IPS-20b (cell line): ENCODE data around the gene AK2.
A peak's percentile ranks its signal among the peaks of the same experiment; 100 is the strongest.

Source experiments
- H3K27ac ChIP-seq: one replicate; pipeline ENCODE4 v1.5.1; 2013; ENCODE audit warnings: low read length
- H3K27me3 ChIP-seq: 2 replicates; pipeline ENCODE4 v1.6.1; 2013; ENCODE audit warnings: mild to moderate bottlenecking, low read length, inconsistent platforms; ENCODE audit not compliant: insufficient read depth
- H3K36me3 ChIP-seq: 2 replicates; pipeline ENCODE4 v1.6.1; 2013; ENCODE audit warnings: low read depth, mild to moderate bottlenecking, inconsistent platforms, low read length, moderate library complexity; ENCODE audit not compliant: insufficient read depth
- H3K4me1 ChIP-seq: 2 replicates; pipeline ENCODE4 v1.6.1; 2013; ENCODE audit warnings: mild to moderate bottlenecking, control low read depth, inconsistent platforms, low read length, moderate library complexity; ENCODE audit not compliant: insufficient read depth
- H3K4me3 ChIP-seq: 2 replicates; pipeline ENCODE4 v1.5.1; 2013; ENCODE audit warnings: mild to moderate bottlenecking, low read length, inconsistent platforms
- H3K9ac ChIP-seq: 2 replicates; pipeline ENCODE4 v1.6.1; 2013; ENCODE audit warnings: low read depth, mild to moderate bottlenecking, inconsistent platforms, low read length, moderate library complexity
- H3K9me3 ChIP-seq: 2 replicates; pipeline ENCODE4 v1.6.1; 2013; ENCODE audit warnings: mild to moderate bottlenecking, low read depth, low read length, inconsistent platforms; ENCODE audit not compliant: insufficient read depth

AK2 gene

DNA sequence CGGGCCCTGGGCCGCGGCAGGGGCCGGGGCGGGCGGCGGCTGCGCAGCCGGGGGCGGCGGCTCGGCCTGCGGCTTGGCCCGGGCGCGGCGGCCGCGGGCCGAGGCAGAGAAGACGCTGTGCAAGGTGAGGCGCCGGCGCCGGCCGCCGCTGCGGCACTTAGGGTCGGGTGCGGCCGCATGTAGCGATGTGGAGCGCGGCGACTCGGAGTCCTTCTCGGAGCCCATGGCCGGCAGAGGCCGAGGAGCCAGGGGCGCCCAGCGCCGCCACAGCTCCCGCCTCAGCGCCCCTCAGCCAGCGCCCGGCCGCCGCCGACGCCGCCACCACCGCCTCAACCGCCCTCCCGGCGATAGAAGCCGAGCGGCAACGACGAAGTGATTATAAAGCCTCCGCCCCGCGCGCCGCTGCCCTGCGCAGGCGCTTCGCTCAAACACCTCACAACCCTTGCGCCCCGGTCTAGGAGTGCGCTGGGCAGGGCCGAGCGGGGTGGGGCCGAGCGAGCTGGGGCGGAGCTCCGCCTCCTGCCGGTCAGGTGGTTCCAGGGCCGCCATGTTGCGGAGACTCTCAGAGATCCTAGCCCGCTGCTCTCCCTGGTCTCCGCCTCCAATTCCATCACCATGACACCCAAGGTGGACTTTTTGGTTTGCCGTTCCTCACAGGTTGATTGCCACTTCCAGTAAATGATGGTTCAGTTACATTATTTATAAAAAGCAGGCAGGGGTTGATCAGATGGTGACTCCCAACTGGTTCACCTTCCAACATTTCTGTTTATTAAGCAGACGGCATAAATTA, 72.0 kb downstream of the AK2 start, which contains the start of gene RNF19B:
TSS of gene RNF19B (minus strand) at position 349 of the 790 bp plus-strand sequence. CDS start at position 225, 124 bp downstream.
- peaks cover 33% of the 10 kb centered on the region for H3K27me3 ChIP-seq
- no peak within 1 kb of the TSS for H3K27ac ChIP-seq
- H3K9me3 ChIP-seq: no peaks in the 10 kb centered on the region
- peaks cover 14% of the 10 kb centered on the region; the same call in 1 of the 2 replicates for H3K4me1 ChIP-seq
- no peaks in the 10 kb centered on the region for H3K36me3 ChIP-seq
- H3K4me3 ChIP-seq: peak within 1 kb of the TSS; percentile 74
- peak within 1 kb of the TSS; percentile 48; the same call in 1 of the 2 replicates for H3K9ac ChIP-seq

DNA sequence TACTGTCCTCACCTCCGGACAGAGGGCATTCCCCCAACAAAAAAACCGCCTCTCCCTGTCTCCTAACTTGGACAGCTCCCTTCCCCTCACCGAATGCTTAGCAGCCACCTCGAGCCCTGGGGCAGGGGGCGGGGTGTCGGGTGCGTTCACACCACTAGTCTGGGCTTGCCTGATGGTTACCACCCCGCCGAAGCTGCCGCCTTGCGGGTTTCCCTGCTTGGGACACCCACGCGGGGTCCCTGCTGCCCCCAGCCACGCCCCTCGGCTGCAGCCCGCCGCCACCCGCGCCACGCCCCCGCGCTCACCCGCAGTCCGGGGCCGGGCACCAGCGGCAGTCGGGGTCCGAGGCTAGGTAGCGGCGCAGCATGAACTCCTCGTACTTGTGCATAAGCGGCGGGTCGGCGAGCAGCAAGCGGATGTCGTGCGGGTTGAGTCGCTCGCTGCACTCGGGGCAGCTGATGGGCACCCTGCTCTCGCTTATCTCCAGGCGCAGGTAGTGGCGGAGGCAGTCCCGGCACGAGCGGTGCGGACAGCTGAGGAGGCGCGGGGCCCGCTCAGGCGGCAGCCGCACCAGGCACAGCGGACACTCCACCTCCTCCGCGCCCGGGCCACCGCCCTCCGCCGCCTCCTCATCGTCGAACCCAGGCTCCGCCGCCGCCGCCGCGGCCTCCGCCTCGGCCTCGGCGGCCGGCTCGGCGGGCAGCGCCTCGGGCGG, 72.8 kb downstream of the AK2 start:
- Histone ChIP-seq H3K27me3 (peaks cover 27% of the 10 kb centered on the region), H3K27ac (no peak overlapping the region), H3K9ac (peak overlapping the region; percentile 48; the same call in 1 of the 2 replicates), H3K4me3 (peak overlapping the region; percentile 74), H3K9me3 (no peaks in the 10 kb centered on the region), H3K4me1 (peaks cover 14% of the 10 kb centered on the region; the same call in 1 of the 2 replicates), H3K36me3 (no peaks in the 10 kb centered on the region)

DNA sequence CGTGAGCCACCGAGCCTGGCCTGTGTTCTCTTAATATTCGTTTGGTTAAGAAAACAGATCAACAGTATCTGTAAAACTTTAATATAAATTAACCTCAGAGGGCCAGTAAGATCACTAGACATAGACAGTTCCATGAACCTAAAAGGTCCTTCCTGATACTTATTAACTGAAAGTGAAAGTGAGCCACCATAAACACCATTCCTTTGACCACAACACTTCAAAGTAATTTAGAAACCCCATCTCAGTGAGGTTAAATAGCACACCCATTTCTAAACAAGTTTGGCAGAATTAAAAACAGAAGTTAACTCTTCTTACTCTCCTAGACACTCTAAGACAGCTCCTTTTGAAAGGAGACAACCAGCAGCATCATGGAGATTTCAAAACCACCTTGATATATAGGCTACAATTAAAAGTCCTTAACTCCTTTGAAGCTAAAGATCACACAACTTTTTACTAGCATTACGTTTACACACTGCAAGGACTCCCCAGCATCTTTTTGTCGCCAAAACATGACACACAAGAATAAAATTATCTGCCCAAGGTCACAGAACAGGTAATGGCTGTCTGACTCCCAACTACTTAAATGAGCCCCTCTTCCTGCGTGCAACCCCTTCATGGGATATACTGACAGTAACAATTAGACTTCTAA, 74.3 kb downstream of the AK2 start:
- H3K9ac ChIP-seq: no peak overlapping the region
- H3K4me3 ChIP-seq: peak overlapping the region; percentile 74
- H3K4me1 ChIP-seq: peaks cover 14% of the 10 kb centered on the region; the same call in 1 of the 2 replicates
- H3K27me3 ChIP-seq: peaks cover 15% of the 10 kb centered on the region
- H3K9me3 ChIP-seq: no peaks in the 10 kb centered on the region
- H3K27ac ChIP-seq: no peak overlapping the region
- H3K36me3 ChIP-seq: no peaks in the 10 kb centered on the region

DNA sequence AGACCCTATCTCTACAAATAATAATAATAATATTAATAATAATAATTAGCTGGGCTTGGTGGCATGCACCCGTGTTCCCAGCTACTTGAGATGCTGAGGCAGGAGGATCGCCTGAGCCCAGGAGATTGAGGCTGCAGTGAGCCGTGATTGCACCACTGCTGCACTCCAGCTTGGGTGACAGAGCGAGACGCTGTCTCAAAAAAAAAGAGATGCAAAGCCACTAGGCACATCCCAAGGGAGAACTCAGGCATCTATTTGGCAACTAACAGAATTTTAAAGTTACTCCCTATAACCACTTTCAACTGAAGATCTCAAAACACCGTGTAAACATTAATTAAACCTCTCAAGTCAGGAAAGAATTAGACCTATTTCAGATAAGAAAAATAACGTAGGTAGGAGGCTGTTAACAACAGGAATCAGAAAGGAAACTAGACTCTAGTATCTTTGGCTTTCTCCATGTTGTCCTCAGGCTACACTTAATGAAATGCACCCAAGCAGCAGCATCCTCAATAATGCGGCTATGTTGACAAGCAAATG, 75.8 kb downstream of the AK2 start:
- no peak overlapping the region for H3K9ac ChIP-seq
- no peak overlapping the region for H3K27ac ChIP-seq
- H3K4me1 ChIP-seq: peaks cover 14% of the 10 kb centered on the region; the same call in 1 of the 2 replicates
- no peaks in the 10 kb centered on the region for H3K36me3 ChIP-seq
- H3K27me3 ChIP-seq: peaks cover 10% of the 10 kb centered on the region
- H3K9me3 ChIP-seq: no peaks in the 10 kb centered on the region
- no peak overlapping the region for H3K4me3 ChIP-seq

DNA sequence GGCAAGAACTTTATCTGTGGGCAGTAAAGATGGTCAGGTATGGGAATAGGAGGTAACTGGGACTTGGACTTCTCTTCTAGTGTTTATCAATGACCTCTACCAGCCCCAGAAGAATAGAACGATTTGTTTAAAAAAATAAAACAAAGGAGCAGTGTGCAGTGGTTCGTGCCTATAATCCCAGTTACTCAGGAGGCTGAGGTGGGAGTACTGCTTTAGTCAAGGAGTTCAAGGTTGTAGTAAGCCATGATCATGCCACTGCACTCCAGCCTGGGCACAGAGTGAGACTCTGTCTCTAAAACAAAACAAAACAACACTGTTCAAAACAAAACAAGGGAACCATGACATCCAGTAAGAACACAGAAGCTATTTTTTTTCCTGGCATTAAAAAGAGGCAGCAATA, 76.3 kb downstream of the AK2 start:
- H3K4me1 ChIP-seq: peaks cover 13% of the 10 kb centered on the region; the same call in 1 of the 2 replicates
- no peaks in the 10 kb centered on the region for H3K36me3 ChIP-seq
- H3K27ac ChIP-seq: no peak overlapping the region
- peaks cover 10% of the 10 kb centered on the region for H3K27me3 ChIP-seq
- no peak overlapping the region for H3K9ac ChIP-seq
- H3K9me3 ChIP-seq: no peaks in the 10 kb centered on the region
- H3K4me3 ChIP-seq: no peak overlapping the region

DNA sequence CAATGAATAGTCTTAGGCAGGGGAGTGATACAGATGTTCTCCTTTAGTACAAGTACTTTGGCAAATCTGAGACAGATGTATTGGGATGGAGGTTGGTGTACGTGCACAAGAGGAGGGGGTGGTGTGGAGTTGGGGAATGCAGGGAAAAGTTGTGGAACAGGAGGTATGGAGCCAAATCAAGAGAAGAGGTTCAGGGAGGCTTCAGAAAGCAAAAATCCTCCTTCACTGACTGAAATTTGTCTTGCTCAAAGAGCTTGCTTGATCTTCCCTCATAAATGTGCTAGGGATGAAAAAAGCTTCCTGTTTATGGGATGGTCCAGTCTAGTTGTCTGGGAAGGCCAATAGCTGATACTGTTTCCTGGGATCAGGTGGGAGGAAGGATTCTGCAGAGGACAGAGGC, 77.9 kb downstream of the AK2 start:
- Histone ChIP-seq H3K4me3 (no peak overlapping the region), H3K9me3 (no peaks in the 10 kb centered on the region), H3K4me1 (peaks cover 9% of the 10 kb centered on the region; the same call in 1 of the 2 replicates), H3K36me3 (no peaks in the 10 kb centered on the region), H3K9ac (no peak overlapping the region), H3K27me3 (peaks cover 10% of the 10 kb centered on the region), H3K27ac (no peak overlapping the region)
